IMR-90 (cell line): Measurements from ENCODE around the gene TMEM132A. TPM values are rescaled to one million over a fixed set of nuclear protein-coding genes. Genes with fewer than 3 reads are reported as not detected.

Experiments
- ATAC-seq: fragments of 200-7000 bp; cut with Tn5 transposase; 2 replicates; pipeline ENCODE4 v1.9.1; 2020; ENCODE audit warnings: low read depth, mild to moderate bottlenecking, moderate library complexity
- BruUV-seq: library from RNA; stranded (reverse); fragments of 400-500 nt; replicated peaks from 2 replicates; lab custom pipeline; 2021; lab: Mats Ljungman, UMichigan
- CTCF ChIA-PET: fragments of 300-600 bp; formaldehyde crosslinking; extraction: SDS; loops from one replicate; lab custom pipeline; 2021; ENCODE audit warnings: antibody characterized with exemption; lab: Yijun Ruan, JAX
- POLR2A ChIA-PET: fragments of 300-600 bp; sonication (Branson Sonifier 250); formaldehyde crosslinking; loops from one replicate; lab custom pipeline; 2022; ENCODE audit warnings: antibody characterized with exemption; ENCODE audit not compliant: unreplicated experiment; lab: Charles Lee
- DNase-seq: peaks from one replicate; pipeline ENCODE4 v3.0.0; 2013
- H2AFZ ChIP-seq: replicated peaks from 2 replicates; pipeline ENCODE3; 2013; ENCODE audit warnings: low read length, mild to moderate bottlenecking; ENCODE audit not compliant: poor library complexity
- H2AK5ac ChIP-seq: 2 replicates; pipeline ENCODE4 v1.6.1; 2013; ENCODE audit warnings: low read depth, low read length, inconsistent platforms
- H2AK9ac ChIP-seq: replicated peaks from 2 replicates; pipeline ENCODE3; 2013; ENCODE audit warnings: mild to moderate bottlenecking, low read depth, low read length, moderate library complexity; ENCODE audit not compliant: poor library complexity
- H2BK120ac ChIP-seq: 2 replicates; pipeline ENCODE4 v1.6.1; 2013; ENCODE audit warnings: low read depth, low read length, inconsistent platforms
- H2BK15ac ChIP-seq: 3 replicates; pipeline ENCODE4 v1.6.1; 2013; ENCODE audit warnings: low read depth, low read length, inconsistent platforms
- H2BK20ac ChIP-seq: 2 replicates; pipeline ENCODE4 v1.6.1; 2013; ENCODE audit warnings: low read depth, mild to moderate bottlenecking, inconsistent platforms, low read length, moderate library complexity
- H2BK5ac ChIP-seq: 2 replicates; pipeline ENCODE4 v1.6.1; 2013; ENCODE audit warnings: mild to moderate bottlenecking, low read depth, low read length, inconsistent platforms; ENCODE audit not compliant: poor library complexity, severe bottlenecking
- H3K14ac ChIP-seq: replicated peaks from 2 replicates; pipeline ENCODE4 v1.6.1; 2013; ENCODE audit warnings: low read depth, low read length, inconsistent platforms
- H3K18ac ChIP-seq: 2 replicates; pipeline ENCODE4 v1.6.1; 2013; ENCODE audit warnings: low read depth, low read length, control low read depth
- H3K23ac ChIP-seq: 2 replicates; pipeline ENCODE4 v1.6.1; 2013; ENCODE audit warnings: low read depth, low read length, inconsistent platforms
- H3K27ac ChIP-seq: 2 replicates; pipeline ENCODE4 v1.5.1; 2013; ENCODE audit warnings: mild to moderate bottlenecking, control low read depth, low read length; ENCODE audit not compliant: insufficient read depth
- H3K27me3 ChIP-seq: 2 replicates; pipeline ENCODE4 v1.6.1; 2013; ENCODE audit warnings: low read length; ENCODE audit not compliant: control insufficient read depth, insufficient read depth
- H3K36me3 ChIP-seq: 2 replicates; pipeline ENCODE4 v1.6.1; 2013; ENCODE audit warnings: low read length, mixed read lengths; ENCODE audit not compliant: control insufficient read depth, insufficient read depth
- H3K4ac ChIP-seq: 2 replicates; pipeline ENCODE4 v1.6.1; 2013; ENCODE audit warnings: low read depth, low read length, inconsistent platforms
- H3K4me1 ChIP-seq: 2 replicates; pipeline ENCODE4 v1.6.1; 2013; ENCODE audit warnings: low read length, mixed read lengths; ENCODE audit not compliant: control insufficient read depth, insufficient read depth
- H3K4me2 ChIP-seq: 2 replicates; pipeline ENCODE4 v1.6.1; 2013; ENCODE audit warnings: low read depth, mild to moderate bottlenecking, control low read depth, low read length, moderate library complexity
- H3K4me3 ChIP-seq: 2 replicates; pipeline ENCODE4 v1.5.1; 2013; ENCODE audit warnings: low read depth, mild to moderate bottlenecking, control low read depth, low read length, moderate library complexity; ENCODE audit not compliant: insufficient read depth
- H3K56ac ChIP-seq: 2 replicates; pipeline ENCODE4 v1.6.1; 2013; ENCODE audit warnings: low read length, inconsistent platforms; ENCODE audit not compliant: insufficient read depth; ENCODE audit errors: extremely low read depth
- H3K79me1 ChIP-seq, 2 experiments: 2 replicates each; pipeline ENCODE4 v1.6.1; 2013; ENCODE audit warnings: low read length in 2 of 2, inconsistent platforms in 1 of 2, low read depth in 1 of 2
- H3K9ac ChIP-seq: 2 replicates; pipeline ENCODE4 v1.6.1; 2013; ENCODE audit warnings: low read depth, low read length, control low read depth
- H3K9me1 ChIP-seq: 2 replicates; pipeline ENCODE4 v1.6.1; 2013; ENCODE audit warnings: low read length, inconsistent platforms; ENCODE audit not compliant: insufficient read depth
- H3K9me3 ChIP-seq: 2 replicates; pipeline ENCODE4 v1.6.1; 2013; ENCODE audit warnings: low read length; ENCODE audit not compliant: control insufficient read depth, insufficient read depth
- H4K20me1 ChIP-seq: 2 replicates; pipeline ENCODE4 v1.6.1; 2013; ENCODE audit warnings: low read length, inconsistent platforms; ENCODE audit not compliant: insufficient read depth
- H4K5ac ChIP-seq: 2 replicates; pipeline ENCODE4 v1.6.1; 2013; ENCODE audit warnings: mild to moderate bottlenecking, low read depth, low read length, control low read depth
- H4K8ac ChIP-seq, 2 experiments: 2 replicates each; pipeline ENCODE4 v1.6.1; 2013; ENCODE audit warnings: low read depth in 2 of 2, low read length in 2 of 2, control low read depth in 1 of 2, inconsistent platforms in 1 of 2
- H4K91ac ChIP-seq: 2 replicates; pipeline ENCODE4 v1.6.1; 2013; ENCODE audit warnings: low read depth, low read length, inconsistent platforms; ENCODE audit not compliant: insufficient read depth
- BHLHE40 ChIP-seq: fragments of 150-350 bp; IDR thresholded peaks from 2 replicates; pipeline ENCODE4 v1.6.1; 2016; ENCODE audit warnings: mild to moderate bottlenecking, low read depth, low read length
- CHD1 ChIP-seq: IDR thresholded peaks from 2 replicates; pipeline ENCODE4 v1.6.1; 2012; ENCODE audit warnings: low read depth, low read length, improper control_type of control experiment
- CTCF ChIP-seq: conservative IDR thresholded peaks from 2 replicates; pipeline ENCODE4 v1.5.1; 2012; ENCODE audit warnings: mild to moderate bottlenecking, low read depth, low read length, improper control_type of control experiment
- ELK1 ChIP-seq: fragments of 150-350 bp; IDR thresholded peaks from 2 replicates; pipeline ENCODE4 v1.6.1; 2016; ENCODE audit warnings: low read depth, mild to moderate bottlenecking, low read length, moderate library complexity, borderline replicate concordance
- FOS ChIP-seq: fragments of 150-350 bp; IDR thresholded peaks from 2 replicates; pipeline ENCODE4 v1.6.1; 2016; ENCODE audit warnings: low read depth, low read length
- MAFK ChIP-seq: IDR thresholded peaks from 2 replicates; pipeline ENCODE4 v1.6.1; 2012; ENCODE audit warnings: low read depth, low read length, improper control_type of control experiment
- MAZ ChIP-seq: IDR thresholded peaks from 2 replicates; pipeline ENCODE4 v1.6.1; 2012; ENCODE audit warnings: low read depth, mild to moderate bottlenecking, low read length, improper control_type of control experiment, moderate library complexity, borderline replicate concordance
- MXI1 ChIP-seq: IDR thresholded peaks from 2 replicates; pipeline ENCODE4 v1.6.1; 2012; ENCODE audit warnings: low read depth, mild to moderate bottlenecking, low read length, moderate library complexity, borderline replicate concordance
- NFE2L2 ChIP-seq: fragments of 150-350 bp; IDR thresholded peaks from 2 replicates; pipeline ENCODE4 v1.6.1; 2016; ENCODE audit warnings: low read depth, mild to moderate bottlenecking, low read length
- POLR2A ChIP-seq: IDR thresholded peaks from 2 replicates; pipeline ENCODE4 v1.6.1; 2012; ENCODE audit warnings: mild to moderate bottlenecking, low read depth, low read length
- RCOR1 ChIP-seq: IDR thresholded peaks from 2 replicates; pipeline ENCODE4 v1.6.1; 2012; ENCODE audit warnings: mild to moderate bottlenecking, low read length, improper control_type of control experiment; ENCODE audit not compliant: insufficient replicate concordance
- RFX5 ChIP-seq: IDR thresholded peaks from 2 replicates; pipeline ENCODE4 v1.8.0; 2012; ENCODE audit warnings: low read depth, mild to moderate bottlenecking, low read length, moderate library complexity
- SMC3 ChIP-seq: fragments of 150-350 bp; IDR thresholded peaks from 2 replicates; pipeline ENCODE4 v1.6.1; 2016; ENCODE audit warnings: low read depth, mild to moderate bottlenecking, antibody characterized with exemption, low read length, moderate library complexity
- WGBS, 2 experiments: methylation state at CpG; one replicate each; pipeline versions ENCODE4 v1.1.5 to v1.1.7; 2013; ENCODE audit warnings: missing lambda C conversion rate in 2 of 2; ENCODE audit not compliant: insufficient read length in 1 of 2; ENCODE audit errors: extremely low coverage in 2 of 2; 5-methylcytosine and 5-hydroxymethylcytosine counted together
- dilution Hi-C: fragments of 300-500 bp; cut with HindIII; formaldehyde crosslinking; loops from one replicate; pipeline ENCODE4 v1.14.3; 2018; ENCODE audit warnings: low sequenced_read_pairs; ENCODE audit not compliant: unreplicated experiment
- in situ Hi-C: fragments of 300-500 bp; cut with MboI; formaldehyde crosslinking; loops from 3 replicates; pipeline ENCODE4 v1.14.3; 2019; ENCODE audit warnings: low sequenced_read_pairs, inconsistent platforms, mixed read lengths
- intact Hi-C: fragments of 100-400 bp; cut with micrococcal nuclease; formaldehyde crosslinking; loops from 2 replicates; pipeline ENCODE4 v1.10.0; 2022
- polyA plus RNA-seq, 3 experiments: library from polyadenylated mRNA; depleted of rRNA; stranded (reverse); fragments of >200 nt; gene quantifications; 2 replicates each; pipeline ENCODE4 v1.2.3, GENCODE V29; 2012; ENCODE audit warnings: low replicate concordance in 1 of 3
- total RNA-seq: library from RNA; depleted of rRNA; stranded (reverse); fragments of >200 nt; gene quantifications from 2 replicates; pipeline ENCODE4 v1.2.3, GENCODE V29; 2012

TMEM132A gene
- total and polyA plus RNA-seq, 2 of the 4 experiments (the other 2 are of a cell fraction) = 7.7 to 64.2 TPM

DNA sequence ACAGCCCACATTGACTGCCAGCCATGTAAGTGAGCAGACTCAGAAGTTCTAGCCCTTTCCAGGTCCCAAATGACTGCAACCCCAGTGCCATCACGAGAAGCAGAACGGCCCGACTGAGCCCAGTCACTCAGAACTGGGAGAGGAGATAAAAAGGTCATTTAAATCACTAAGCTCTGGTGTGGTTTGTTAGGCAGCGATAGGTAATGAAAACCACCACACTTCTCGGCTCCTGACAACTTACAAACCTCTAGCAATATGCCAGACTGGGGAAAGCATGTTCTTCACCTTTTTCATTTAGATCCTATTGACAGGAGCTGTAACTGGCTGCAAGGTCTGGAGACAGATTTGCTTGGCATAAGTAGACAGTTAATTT lies 21.0 kb downstream of the TMEM132A start:
- H2BK5ac ChIP-seq = no peak overlapping the region
- no peak for TF ChIP-seq NFE2L2
- no peak for TF ChIP-seq RCOR1
- TF ChIP-seq SMC3 = no peak
- no peak for TF ChIP-seq FOS
- no peak for TF ChIP-seq BHLHE40
- no peak for TF ChIP-seq CTCF
- TF ChIP-seq MAFK = no peak
- no peak for TF ChIP-seq MAZ
- no peak for TF ChIP-seq MXI1
- no peak for TF ChIP-seq CHD1
- no peak for TF ChIP-seq RFX5
- TF ChIP-seq POLR2A = no peak
- no peak for TF ChIP-seq ELK1
- no peak overlapping the region for H3K4me2 ChIP-seq
- no peak overlapping the region for H3K27ac ChIP-seq
- no peaks in the 10 kb centered on the region for H3K27me3 ChIP-seq
- no peaks in the 10 kb centered on the region for H3K9me3 ChIP-seq
- no peak overlapping the region for H3K23ac ChIP-seq
- no peak for DNase-seq
- in situ Hi-C loops (no loop called here), intact Hi-C loops (no loop called here), dilution Hi-C loops (no loop called here)
- no peak overlapping the region for H2AFZ ChIP-seq
- H3K9me1 ChIP-seq = 0 out of 2 replicates have a peak, but pooled peaks cover 4% of the 10 kb centered on the region
- H4K5ac ChIP-seq = no peak overlapping the region
- WGBS, 2 experiments = no CpG with 5 or more reads among the region's 5 CpGs
- BruUV-seq = no TSS peak
- H3K4ac ChIP-seq = no peak overlapping the region
- no peak for ATAC-seq
- H2AK5ac ChIP-seq = no peak overlapping the region
- no peak overlapping the region for H2BK15ac ChIP-seq
- H3K18ac ChIP-seq = no peak overlapping the region
- no peak overlapping the region for H2AK9ac ChIP-seq
- H3K36me3 ChIP-seq = peaks cover 14% of the 10 kb centered on the region
- H3K9ac ChIP-seq = no peak overlapping the region
- no peak overlapping the region for H3K14ac ChIP-seq
- H4K20me1 ChIP-seq = no peaks in the 10 kb centered on the region
- H3K79me1 ChIP-seq = no peaks in the 10 kb centered on the region; a peak in 1 of 4 replicates
- peaks cover 4% of the 10 kb centered on the region; the same call in 1 of the 2 replicates for H3K4me1 ChIP-seq
- H3K4me3 ChIP-seq = no peak overlapping the region
- ChIA-PET CTCF (no interaction called here), POLR2A (no interaction called here)
- no peak overlapping the region for H4K8ac ChIP-seq
- no peak overlapping the region for H2BK120ac ChIP-seq
- no peak overlapping the region for H2BK20ac ChIP-seq
- no peak overlapping the region for H4K91ac ChIP-seq
- H3K56ac ChIP-seq = no peak overlapping the region
